Activated naive CD4-positive, alpha-beta T cell treated with anti-CD3 and anti-CD28 coated beads, Interleukin-2, amount 10 ng/mL, durations not matched to agents 7 days and 5 days (primary cell): ENCODE measurements around the gene ADTRP.

ENCODE experiments used
- CTCF ChIA-PET: fragments of 350-600 bp; sonication (Branson Sonifier 250); formaldehyde crosslinking; loops from one replicate; lab custom pipeline; 2021; ENCODE audit warnings: antibody characterized with exemption; lab: Charles Lee
- DNase-seq: peaks from one replicate; pipeline ENCODE4 v3.0.0-alpha.2; 2020
- H3K27ac Mint-ChIP-seq: one replicate; pipeline ENCODE4 v1.8.0; 2021; ENCODE audit warnings: mild to moderate bottlenecking, moderate library complexity, mixed read lengths
- H3K27me3 Mint-ChIP-seq: one replicate; pipeline ENCODE4 v1.8.0; 2021; ENCODE audit warnings: mild to moderate bottlenecking, mixed read lengths
- H3K36me3 Mint-ChIP-seq: one replicate; pipeline ENCODE4 v1.8.0; 2021; ENCODE audit warnings: mixed read lengths
- H3K4me1 Mint-ChIP-seq: one replicate; pipeline ENCODE4 v1.8.0; 2021; ENCODE audit warnings: mixed read lengths
- H3K4me3 Mint-ChIP-seq: one replicate; pipeline ENCODE4 v1.8.0; 2021; ENCODE audit warnings: mild to moderate bottlenecking, moderate library complexity, mixed read lengths
- H3K9me3 Mint-ChIP-seq: one replicate; pipeline ENCODE4 v1.8.0; 2021; ENCODE audit warnings: mixed read lengths

Gene ADTRP

DNA sequence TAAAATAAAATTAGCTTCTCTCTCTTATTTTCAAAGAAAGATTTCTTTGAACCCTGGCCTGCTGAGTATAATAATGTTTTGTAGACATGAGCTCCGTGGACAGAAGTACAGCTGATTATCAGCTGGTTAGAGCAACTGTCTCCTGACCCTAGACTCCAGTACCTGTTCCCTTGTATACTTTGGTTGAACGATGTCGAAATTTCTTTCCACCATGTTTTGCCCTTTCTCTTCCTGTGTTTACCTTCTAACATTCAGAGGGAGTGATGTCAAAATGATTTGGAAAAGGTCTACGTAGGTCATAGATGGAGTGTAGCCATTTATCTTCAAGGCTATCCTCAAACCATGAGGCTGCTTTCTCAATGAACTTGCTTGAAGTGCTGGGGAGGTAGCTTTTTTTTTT, 16.8 kb upstream of the ADTRP start:
- H3K9me3 Mint-ChIP-seq: peaks cover 8% of the 10 kb centered on the region
- CTCF ChIA-PET: interaction anchor here (0.6 kb wide), 1 partner anchor 80 kb away, joined by 3 read pairs; no protein-coding TSS in a partner anchor
- peaks cover 2% of the 10 kb centered on the region for H3K36me3 Mint-ChIP-seq

DNA sequence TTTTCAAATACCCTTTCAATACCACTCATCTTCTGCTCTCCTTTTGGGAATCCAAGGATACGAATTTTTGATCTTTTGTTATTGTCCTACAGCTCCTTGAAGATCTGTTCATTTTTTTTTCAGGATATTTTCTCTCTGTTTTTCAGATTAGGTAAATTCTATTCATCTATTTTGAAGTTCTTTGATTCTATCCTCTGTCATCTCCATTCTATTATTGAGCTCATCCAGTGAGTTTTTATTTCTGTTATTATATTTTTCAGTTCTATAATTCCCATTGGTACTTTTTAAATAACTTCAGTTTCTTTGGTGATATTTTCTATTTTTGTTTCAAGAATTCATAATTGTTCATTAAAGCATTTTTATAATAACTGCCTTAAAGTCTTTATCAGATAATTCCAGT, 14.7 kb upstream of the ADTRP start:
- Mint-ChIP-seq H3K27me3 (no peaks in the 10 kb centered on the region), H3K4me1 (no peaks in the 10 kb centered on the region), H3K4me3 (no peak overlapping the region), H3K9me3 (peaks cover 8% of the 10 kb centered on the region), H3K36me3 (peaks cover 2% of the 10 kb centered on the region), H3K27ac (no peak overlapping the region)
- CTCF ChIA-PET: no interaction called here
- DNase-seq: no peak

More for the DNA sequence above, 16.8 kb upstream of the ADTRP start:
- Mint-ChIP-seq H3K27me3 (no peaks in the 10 kb centered on the region), H3K4me1 (no peaks in the 10 kb centered on the region), H3K27ac (no peak overlapping the region), H3K4me3 (no peak overlapping the region)
- DNase-seq: no peak

DNA sequence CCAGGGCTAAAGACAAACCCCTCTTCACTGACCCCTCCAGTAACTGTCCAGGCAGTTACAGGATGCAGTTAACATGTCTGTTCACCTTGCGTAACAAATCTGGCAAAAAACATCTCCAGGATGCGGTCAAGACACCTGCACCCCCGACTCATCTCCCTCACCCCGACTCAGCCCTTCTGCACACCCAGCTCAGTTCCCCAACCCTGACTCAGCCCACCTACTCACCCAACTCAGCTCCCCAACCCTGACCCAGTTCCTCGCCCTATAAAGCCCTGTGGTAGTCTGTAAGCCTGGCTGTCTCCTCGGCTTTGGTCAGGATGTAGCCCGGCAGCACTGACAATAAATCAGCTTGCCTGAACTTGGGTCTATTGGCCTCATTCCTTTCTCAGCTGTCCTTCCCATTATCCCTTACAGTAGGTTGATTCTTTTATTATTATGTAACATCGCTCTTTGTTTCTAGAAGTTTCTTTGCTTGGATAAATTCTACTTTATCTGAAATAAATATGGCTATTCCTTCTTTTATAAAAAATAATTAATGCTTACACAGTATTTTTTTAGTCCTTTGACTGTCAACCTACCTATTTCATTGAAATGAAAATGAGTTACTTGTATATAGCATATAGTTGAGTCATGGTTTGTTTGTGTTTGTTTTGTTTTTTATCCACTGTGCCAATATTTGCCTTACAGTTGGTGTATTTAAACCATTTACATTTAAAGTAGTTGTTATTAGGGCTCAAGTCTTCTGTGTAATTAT, 12.9 kb upstream of the ADTRP start:
- Mint-ChIP-seq H3K9me3 (peaks cover 8% of the 10 kb centered on the region), H3K36me3 (peaks cover 2% of the 10 kb centered on the region), H3K27ac (no peak overlapping the region), H3K4me1 (no peaks in the 10 kb centered on the region), H3K27me3 (no peaks in the 10 kb centered on the region), H3K4me3 (no peak overlapping the region)
- CTCF ChIA-PET: no interaction called here
- no peak for DNase-seq

DNA sequence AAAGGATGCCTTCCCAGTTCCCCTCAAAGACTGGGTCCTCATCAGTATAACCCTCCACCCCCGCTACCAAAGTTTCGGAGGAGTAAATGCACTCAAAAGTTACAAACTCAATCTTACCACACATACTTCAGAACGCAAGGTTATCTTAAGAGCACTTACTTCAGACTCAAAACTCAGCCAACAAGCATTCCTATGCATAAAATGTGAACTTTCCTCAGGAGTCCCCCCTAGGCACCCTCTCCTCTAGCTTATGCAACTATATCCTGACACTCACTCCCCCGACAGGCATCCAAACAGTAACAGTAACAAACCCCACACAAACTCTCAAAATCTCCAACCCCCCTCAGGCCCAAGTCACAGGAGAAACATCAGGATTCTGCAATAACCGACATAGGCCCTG, 11.1 kb upstream of the ADTRP start:
- Mint-ChIP-seq H3K4me1 (peaks cover 5% of the 10 kb centered on the region), H3K9me3 (peaks cover 8% of the 10 kb centered on the region), H3K27ac (no peak overlapping the region), H3K27me3 (no peaks in the 10 kb centered on the region), H3K4me3 (no peak overlapping the region), H3K36me3 (peaks cover 2% of the 10 kb centered on the region)
- DNase-seq: no peak
- CTCF ChIA-PET: no interaction called here

DNA sequence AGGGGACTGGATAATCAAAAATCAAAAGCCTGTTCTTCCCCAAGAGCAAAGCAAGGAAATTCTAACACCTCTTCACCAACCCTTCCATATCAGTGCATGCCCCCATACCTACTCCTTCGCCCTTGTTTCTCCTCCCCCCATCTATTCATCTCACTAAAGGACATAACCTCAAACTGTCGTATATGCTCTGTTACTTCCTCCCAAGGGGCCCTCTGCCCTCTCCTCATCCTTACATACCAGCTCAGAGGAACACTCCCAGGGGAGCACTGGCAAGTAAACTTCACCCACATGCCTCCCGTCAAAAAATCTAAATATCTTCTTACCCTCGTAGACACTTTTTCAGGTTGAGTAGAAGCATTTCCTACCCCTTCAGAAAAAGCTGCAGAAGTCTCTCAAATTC, 9.4 kb upstream of the ADTRP start:
- CTCF ChIA-PET: no interaction called here
- H3K4me3 Mint-ChIP-seq: no peak overlapping the region

DNA sequence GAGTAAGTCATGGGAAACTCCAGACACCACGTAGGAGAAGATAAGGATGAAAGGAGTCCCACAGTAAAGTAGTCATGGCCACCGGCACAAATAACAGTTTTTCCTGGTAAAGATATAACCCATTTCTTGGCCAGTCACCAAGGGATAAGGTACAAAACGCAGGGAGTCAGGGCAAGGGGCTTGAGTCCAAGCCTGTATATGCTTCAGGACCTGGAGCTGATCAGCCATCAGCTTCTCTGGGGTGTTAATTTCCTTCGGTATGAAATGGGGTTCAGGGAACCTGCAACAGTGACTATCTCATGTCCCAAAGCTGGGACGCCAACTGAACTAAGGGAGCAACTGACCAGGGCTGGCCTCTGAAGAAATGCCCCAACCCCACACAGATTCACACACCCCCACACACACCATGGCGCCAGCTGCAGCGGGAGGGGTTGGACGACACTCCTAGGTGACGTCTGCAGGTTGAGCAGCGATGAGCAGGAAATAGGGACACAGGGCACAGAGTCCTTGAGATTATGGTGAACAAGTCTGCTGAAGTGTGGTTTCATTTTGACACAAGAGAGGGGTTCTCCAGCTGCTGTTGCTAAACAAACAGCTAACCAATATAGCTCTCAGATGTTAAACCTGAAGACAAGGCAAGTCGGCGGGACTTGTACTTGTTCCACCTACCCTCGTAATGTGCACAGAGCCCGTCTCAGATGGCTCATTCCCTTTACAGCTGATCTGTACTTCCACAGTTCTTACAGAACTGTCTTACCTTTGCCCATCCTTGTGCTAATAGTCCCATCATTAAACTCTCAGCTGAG, 7.4 kb upstream of the ADTRP start:
- Mint-ChIP-seq H3K4me3 (no peak overlapping the region), H3K4me1 (peaks cover 5% of the 10 kb centered on the region), H3K27ac (no peak overlapping the region), H3K36me3 (no peaks in the 10 kb centered on the region), H3K27me3 (no peaks in the 10 kb centered on the region), H3K9me3 (no peaks in the 10 kb centered on the region)
- no peak for DNase-seq
- CTCF ChIA-PET: interaction anchor here (1.0 to 1.6 kb wide), 5 partner anchors 17 to 505 kb away, joined by 3 to 5 read pairs (median 3); partner anchors contain the start of gene EDN1

More for the DNA sequence above, 9.4 kb upstream of the ADTRP start:
- no peak for DNase-seq
- Mint-ChIP-seq H3K4me1 (peaks cover 5% of the 10 kb centered on the region), H3K27ac (no peak overlapping the region), H3K36me3 (peaks cover 2% of the 10 kb centered on the region), H3K27me3 (no peaks in the 10 kb centered on the region), H3K9me3 (peaks cover 4% of the 10 kb centered on the region)

DNA sequence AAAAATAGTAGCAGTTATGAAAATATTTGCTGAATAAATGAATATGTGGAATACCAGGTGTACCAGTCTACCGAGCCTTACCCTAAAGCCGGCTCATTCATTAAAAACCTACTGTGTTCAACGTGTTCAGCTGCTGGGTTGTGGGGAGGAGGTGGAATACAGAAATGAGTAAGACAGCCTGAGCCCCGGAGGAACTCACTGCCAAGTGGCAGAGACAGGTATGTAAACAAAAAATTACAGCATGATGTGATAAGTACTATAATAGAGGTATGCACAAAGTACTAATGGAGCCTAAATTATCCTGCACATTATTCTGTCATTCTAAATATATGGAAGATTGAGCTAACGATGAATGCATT, 6.8 kb upstream of the ADTRP start:
- no peak for DNase-seq
- Mint-ChIP-seq H3K27me3 (no peaks in the 10 kb centered on the region), H3K4me1 (peaks cover 5% of the 10 kb centered on the region), H3K36me3 (no peaks in the 10 kb centered on the region), H3K27ac (no peak overlapping the region), H3K4me3 (no peak overlapping the region), H3K9me3 (no peaks in the 10 kb centered on the region)
- CTCF ChIA-PET: interaction anchor here (1.0 to 1.6 kb wide), 3 partner anchors 16 to 88 kb away, joined by 3 to 4 read pairs (median 3); no protein-coding TSS in a partner anchor

DNA sequence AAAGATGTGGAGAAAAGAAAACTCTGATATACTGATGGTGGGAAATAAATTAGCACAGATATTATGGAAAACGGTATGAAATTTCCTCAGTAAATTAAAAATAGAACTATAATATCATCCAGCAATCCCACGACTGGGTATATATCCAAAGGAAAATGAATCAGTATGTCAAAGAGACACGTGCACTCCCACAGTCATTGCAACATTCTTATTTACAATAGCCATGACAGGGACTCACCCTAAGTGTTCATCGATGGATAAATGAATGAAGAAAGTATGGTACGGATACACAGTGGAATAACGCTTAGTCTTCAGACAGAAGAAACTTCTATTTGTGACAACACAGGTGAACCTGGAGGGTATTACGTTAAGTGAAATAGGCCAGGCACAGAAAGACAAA, 5.7 kb upstream of the ADTRP start:
- Mint-ChIP-seq H3K9me3 (no peaks in the 10 kb centered on the region), H3K27ac (no peak overlapping the region), H3K36me3 (no peaks in the 10 kb centered on the region), H3K4me3 (no peak overlapping the region), H3K27me3 (no peaks in the 10 kb centered on the region), H3K4me1 (peaks cover 5% of the 10 kb centered on the region)
- no peak for DNase-seq
- CTCF ChIA-PET: no interaction called here

DNA sequence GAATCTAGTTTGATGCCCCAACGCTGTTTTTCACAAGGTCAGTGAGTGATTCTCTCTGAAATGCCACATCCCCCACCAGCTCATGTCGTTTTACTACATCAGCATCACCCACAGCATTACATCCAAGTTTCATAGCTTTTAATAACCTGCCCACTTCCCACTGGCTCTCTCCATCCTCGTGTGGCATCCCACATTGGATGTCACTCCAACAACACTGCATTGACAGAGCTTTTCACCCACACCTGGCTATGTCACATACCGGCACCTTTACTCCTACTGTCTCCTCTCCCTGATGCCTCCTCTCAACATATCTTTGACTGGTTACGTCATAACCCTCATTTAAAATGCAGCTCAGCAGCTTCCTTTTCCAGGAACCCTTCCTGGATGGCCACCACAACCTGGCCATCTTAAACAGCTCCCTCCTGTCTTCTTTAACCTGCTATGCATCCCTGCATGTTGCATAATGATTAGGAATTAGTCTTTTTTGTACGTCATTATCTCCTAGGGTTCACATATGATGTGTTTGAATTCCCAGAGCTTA, 5.0 kb upstream of the ADTRP start:
- CTCF ChIA-PET: no interaction called here
- H3K4me3 Mint-ChIP-seq: no peak overlapping the region
- no peaks in the 10 kb centered on the region for H3K9me3 Mint-ChIP-seq
- DNase-seq: no peak
- H3K27me3 Mint-ChIP-seq: no peaks in the 10 kb centered on the region
- no peak overlapping the region for H3K27ac Mint-ChIP-seq
- peaks cover 5% of the 10 kb centered on the region for H3K4me1 Mint-ChIP-seq
- no peaks in the 10 kb centered on the region for H3K36me3 Mint-ChIP-seq

DNA sequence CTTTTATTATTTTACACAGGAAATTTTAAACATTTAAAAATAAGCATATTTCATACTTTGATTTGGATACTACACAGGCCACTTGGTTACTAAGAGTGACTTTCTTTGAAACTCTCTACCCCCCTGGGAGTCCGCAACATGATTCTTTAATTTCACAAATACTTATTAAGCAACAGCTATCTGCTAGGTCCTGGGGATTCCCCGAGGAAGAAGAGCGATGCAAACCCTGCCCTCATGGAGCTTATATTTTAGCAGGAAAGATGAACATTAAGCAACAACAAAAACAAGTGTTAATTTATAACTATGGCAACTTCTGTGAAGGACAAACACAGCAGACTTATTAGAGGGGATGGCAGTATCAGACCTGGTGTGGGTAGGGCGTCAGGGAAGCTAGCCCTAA, 3.9 kb upstream of the ADTRP start:
- no peak overlapping the region for H3K27ac Mint-ChIP-seq
- H3K36me3 Mint-ChIP-seq: no peaks in the 10 kb centered on the region

DNA sequence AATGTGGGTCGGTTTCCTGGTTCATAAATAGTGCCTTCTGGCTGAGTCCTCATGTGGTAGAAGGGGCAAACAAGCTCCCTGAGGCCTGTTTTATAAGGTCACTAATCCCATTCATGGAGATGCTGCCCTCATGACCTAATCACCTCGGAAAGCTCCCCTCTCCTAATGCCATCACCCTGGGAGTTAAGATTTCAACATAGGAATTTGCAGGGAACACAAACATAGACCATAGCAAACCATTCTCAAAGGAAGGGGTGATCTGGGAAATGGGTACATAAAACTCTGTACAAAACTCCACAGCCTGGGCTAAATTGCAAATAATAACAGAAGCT, 1.5 kb upstream of the ADTRP start:
- Mint-ChIP-seq H3K27me3 (no peaks in the 10 kb centered on the region), H3K36me3 (no peaks in the 10 kb centered on the region), H3K9me3 (no peaks in the 10 kb centered on the region), H3K4me3 (no peak overlapping the region), H3K4me1 (no peaks in the 10 kb centered on the region), H3K27ac (no peak overlapping the region)
- no peak for DNase-seq
- CTCF ChIA-PET: interaction anchor here (1.0 kb wide), 1 partner anchor 10 kb away, joined by 3 read pairs; no protein-coding TSS in a partner anchor

More for the DNA sequence above, 3.9 kb upstream of the ADTRP start:
- Mint-ChIP-seq H3K9me3 (no peaks in the 10 kb centered on the region), H3K27me3 (no peaks in the 10 kb centered on the region), H3K4me3 (no peak overlapping the region), H3K4me1 (peaks cover 5% of the 10 kb centered on the region)
- CTCF ChIA-PET: no interaction called here
- DNase-seq: no peak

DNA sequence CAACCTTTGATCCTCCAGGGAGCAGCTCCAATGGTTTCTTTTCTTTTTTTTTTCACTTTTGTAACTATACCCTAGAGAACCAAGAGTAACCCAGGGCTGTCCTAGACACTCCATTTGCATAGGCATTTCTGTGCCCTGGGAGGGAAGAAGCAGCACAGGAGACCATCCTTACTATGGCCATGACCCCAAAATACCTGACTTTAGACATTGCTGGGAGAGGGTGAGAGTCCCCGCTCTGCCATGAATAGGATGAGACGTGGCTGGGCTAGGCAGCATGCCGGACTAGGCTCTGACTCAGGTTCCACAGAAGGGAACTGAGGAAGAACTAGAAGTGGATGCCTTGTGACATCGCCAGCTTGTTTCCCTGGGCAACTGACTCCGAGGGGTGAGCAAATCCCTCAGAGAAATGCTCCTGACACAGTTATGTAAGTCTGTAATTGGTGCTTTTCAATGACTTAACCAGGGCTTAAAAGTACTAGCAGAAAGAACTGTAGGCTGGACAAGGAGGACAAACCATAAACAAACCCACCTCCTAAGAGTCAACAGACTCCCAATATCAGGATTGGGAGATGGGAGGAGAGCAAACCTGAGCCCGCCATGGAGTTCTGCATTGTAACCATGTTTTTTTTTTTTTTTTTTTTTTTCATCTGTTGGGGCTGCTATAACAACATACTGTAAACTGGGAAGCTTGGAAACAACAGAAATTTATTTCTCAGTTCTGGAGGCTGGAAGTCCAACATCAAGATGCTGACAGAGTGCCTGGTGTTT, 910 bp upstream of the ADTRP start:
- no peaks in the 10 kb centered on the region for H3K4me1 Mint-ChIP-seq
- H3K4me3 Mint-ChIP-seq: no peak overlapping the region
- H3K27me3 Mint-ChIP-seq: no peaks in the 10 kb centered on the region
- DNase-seq: no peak
- no peaks in the 10 kb centered on the region for H3K36me3 Mint-ChIP-seq
- no peak overlapping the region for H3K27ac Mint-ChIP-seq
- CTCF ChIA-PET: no interaction called here
- H3K9me3 Mint-ChIP-seq: no peaks in the 10 kb centered on the region

DNA sequence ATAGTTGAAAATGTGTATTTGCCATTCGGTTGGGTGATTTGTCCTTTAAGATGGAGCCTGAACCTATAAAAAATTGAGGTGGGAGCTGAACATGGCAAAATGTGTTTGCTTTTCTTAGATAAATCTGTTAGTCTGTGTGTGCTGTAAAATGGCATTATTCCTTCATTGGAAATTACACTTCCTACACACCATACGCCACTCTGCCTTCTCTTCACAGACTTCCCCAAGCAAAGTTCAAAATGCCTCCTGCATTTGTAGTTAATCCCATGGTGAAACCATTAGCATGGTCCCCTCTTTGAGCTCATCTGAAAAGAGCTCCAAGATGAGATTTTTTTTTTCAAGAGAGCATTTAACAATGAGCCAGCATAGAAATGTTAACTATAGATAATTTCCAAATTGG, 567 bp downstream of the ADTRP start:
- Mint-ChIP-seq H3K9me3 (no peaks in the 10 kb centered on the region), H3K4me1 (no peaks in the 10 kb centered on the region), H3K36me3 (no peaks in the 10 kb centered on the region), H3K27me3 (no peaks in the 10 kb centered on the region), H3K27ac (no peak overlapping the region), H3K4me3 (no peak overlapping the region)
- CTCF ChIA-PET: interaction anchor here (0.6 to 1.0 kb wide), 2 partner anchors 59 to 1424 kb away, joined by 3 read pairs; no protein-coding TSS in a partner anchor
- no peak for DNase-seq

DNA sequence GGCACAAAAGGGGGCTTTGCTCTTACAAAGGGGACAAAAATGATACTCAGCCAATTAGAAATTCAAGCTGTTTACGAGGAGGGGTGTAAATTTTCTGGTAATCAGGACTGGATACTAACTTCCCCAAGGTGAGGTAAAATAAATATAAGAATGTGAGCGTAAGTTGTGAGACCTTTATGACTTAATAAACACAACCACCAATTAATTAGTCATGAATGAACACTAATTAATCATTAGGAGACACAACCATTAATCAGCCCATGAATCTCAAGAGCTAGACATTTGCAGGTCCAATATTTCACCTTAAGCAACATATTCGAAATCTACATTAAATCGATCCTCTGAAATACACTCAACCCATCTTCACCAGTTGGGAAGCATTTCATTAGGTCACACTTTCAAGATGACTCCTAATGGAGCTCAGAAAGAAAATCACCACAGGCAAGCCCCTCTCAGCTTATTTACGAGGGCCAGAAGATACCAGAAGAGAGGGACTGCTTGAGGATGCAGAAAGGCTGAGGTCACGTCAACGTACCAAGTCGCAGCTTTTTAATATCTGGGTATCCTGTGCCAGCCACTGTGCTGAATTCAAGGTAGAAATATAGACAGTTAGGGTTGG, 2.7 kb downstream of the ADTRP start:
- no peak overlapping the region for H3K27ac Mint-ChIP-seq
- DNase-seq: no peak
- CTCF ChIA-PET: no interaction called here
- no peaks in the 10 kb centered on the region for H3K27me3 Mint-ChIP-seq
- no peaks in the 10 kb centered on the region for H3K36me3 Mint-ChIP-seq
- no peaks in the 10 kb centered on the region for H3K4me1 Mint-ChIP-seq
- no peak overlapping the region for H3K4me3 Mint-ChIP-seq
- no peaks in the 10 kb centered on the region for H3K9me3 Mint-ChIP-seq
